ENCODE measurements around the gene AURKAIP1.
A peak's percentile ranks its signal among the peaks of the same experiment; 100 is the strongest.

The AURKAIP1 gene

GRCh38 chr1:1374929-1375662 is at the start of gene AURKAIP1:
Gene AURKAIP1, minus strand, starts transcription at chr1:1375207. Its CDS starts 451 bp downstream, at chr1:1374756.
- Histone ChIP-seq H3K9me3 (ENCODE audit: control insufficient read depth in 2 of 2, low read length in 2 of 2) (no peaks in the 10 kb centered on the region), H3K36me3 (ENCODE audit: control insufficient read depth in 2 of 2, insufficient read depth in 2 of 2, low read length in 2 of 2) (peaks cover 3 to 6% of the 10 kb centered on the region in 2 donors), H3K27ac (ENCODE audit: low read depth in 2 of 2, low read length in 2 of 2) (peak within 1 kb of the TSS; percentile 88 to 90), H3K27me3 (ENCODE audit: control insufficient read depth in 2 of 2, insufficient read depth in 2 of 2, low read length in 2 of 2) (no peaks in the 10 kb centered on the region), H3K9ac (ENCODE audit: low read depth in 1 of 2, low read length in 2 of 2) (peak within 1 kb of the TSS; percentile 89 to 91), H3K4me3 (ENCODE audit: low read length in 2 of 2) (peak within 1 kb of the TSS; percentile 81 to 89), H3K4me1 (ENCODE audit: control insufficient read depth in 2 of 2, insufficient read depth in 2 of 2, low read length in 2 of 2) (peaks cover 8 to 19% of the 10 kb centered on the region in 2 donors)

GRCh38 chr1:1424707-1425106 is 49.7 kb upstream of the AURKAIP1 start:
- no peak overlapping the region for H3K27ac ChIP-seq (ENCODE audit: low read depth in 2 of 2, low read length in 2 of 2)
- H3K9me3 ChIP-seq (ENCODE audit: control insufficient read depth in 2 of 2, low read length in 2 of 2) = no peaks in the 10 kb centered on the region
- H3K9ac ChIP-seq (ENCODE audit: low read depth in 1 of 2, low read length in 2 of 2) = no peak overlapping the region
- H3K4me3 ChIP-seq (ENCODE audit: low read length in 2 of 2) = no peak overlapping the region
- H3K27me3 ChIP-seq (ENCODE audit: control insufficient read depth in 2 of 2, insufficient read depth in 2 of 2, low read length in 2 of 2) = peaks cover 2 to 6% of the 10 kb centered on the region in 2 donors
- no peaks in the 10 kb centered on the region for H3K36me3 ChIP-seq (ENCODE audit: control insufficient read depth in 2 of 2, insufficient read depth in 2 of 2, low read length in 2 of 2)
- H3K4me1 ChIP-seq (ENCODE audit: control insufficient read depth in 2 of 2, insufficient read depth in 2 of 2, low read length in 2 of 2) = peaks cover 0 to 1% of the 10 kb centered on the region in 2 donors

- Histone ChIP-seq H3K4me3 (ENCODE audit: low read length in 2 of 2) (no peak overlapping the region), H3K27me3 (ENCODE audit: control insufficient read depth in 2 of 2, insufficient read depth in 2 of 2, low read length in 2 of 2) (peaks cover 0 to 5% of the 10 kb centered on the region in 2 donors), H3K9ac (ENCODE audit: low read depth in 1 of 2, low read length in 2 of 2) (no peak overlapping the region), H3K4me1 (ENCODE audit: control insufficient read depth in 2 of 2, insufficient read depth in 2 of 2, low read length in 2 of 2) (peaks cover 0 to 3% of the 10 kb centered on the region in 2 donors), H3K27ac (ENCODE audit: low read depth in 2 of 2, low read length in 2 of 2) (no peak overlapping the region), H3K36me3 (ENCODE audit: control insufficient read depth in 2 of 2, insufficient read depth in 2 of 2, low read length in 2 of 2) (no peaks in the 10 kb centered on the region), H3K9me3 (ENCODE audit: control insufficient read depth in 2 of 2, low read length in 2 of 2) (no peaks in the 10 kb centered on the region)
These were observed 48.2 kb upstream of the AURKAIP1 start for GRCh38 chr1:1423245-1423597.

- H3K36me3 ChIP-seq (ENCODE audit: control insufficient read depth in 2 of 2, insufficient read depth in 2 of 2, low read length in 2 of 2) = no peaks in the 10 kb centered on the region
- H3K4me1 ChIP-seq (ENCODE audit: control insufficient read depth in 2 of 2, insufficient read depth in 2 of 2, low read length in 2 of 2) = peaks cover 0 to 3% of the 10 kb centered on the region in 2 donors
- H3K27ac ChIP-seq (ENCODE audit: low read depth in 2 of 2, low read length in 2 of 2) = no peak overlapping the region
- H3K9me3 ChIP-seq (ENCODE audit: control insufficient read depth in 2 of 2, low read length in 2 of 2) = no peaks in the 10 kb centered on the region
- H3K9ac ChIP-seq (ENCODE audit: low read depth in 1 of 2, low read length in 2 of 2) = no peak overlapping the region
- no peak overlapping the region for H3K4me3 ChIP-seq (ENCODE audit: low read length in 2 of 2)
- H3K27me3 ChIP-seq (ENCODE audit: control insufficient read depth in 2 of 2, insufficient read depth in 2 of 2, low read length in 2 of 2) = peaks cover 0 to 3% of the 10 kb centered on the region in 2 donors
These were observed 47.6 kb upstream of the AURKAIP1 start for GRCh38 chr1:1422465-1423244.

DNA sequence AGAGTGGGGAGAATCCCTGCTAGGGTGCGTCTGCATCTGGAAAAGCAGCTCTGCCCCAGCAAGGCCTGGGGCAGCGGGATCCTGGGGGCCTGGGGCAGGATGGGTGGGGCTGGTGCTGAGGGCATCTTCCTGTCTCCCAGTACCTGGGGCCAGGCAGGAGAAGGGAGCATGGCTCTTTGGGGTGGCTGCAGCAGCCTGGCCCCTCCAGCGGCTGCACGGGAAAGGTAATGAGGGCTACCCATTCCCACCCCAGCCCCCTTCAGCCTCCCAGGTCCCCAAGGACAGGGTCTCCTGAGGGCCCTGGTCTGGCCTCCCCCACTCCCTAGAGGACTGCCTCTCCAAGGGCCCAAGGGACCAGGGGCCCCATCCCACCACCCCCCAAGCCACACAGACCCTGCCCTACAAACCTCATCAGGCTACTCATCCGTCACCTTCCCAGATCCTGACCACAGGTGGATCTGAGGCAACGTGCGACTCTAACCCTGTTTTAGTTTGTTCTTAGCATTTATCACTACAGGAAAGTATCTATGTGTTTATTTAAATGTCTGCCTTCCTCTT is 47.0 kb upstream of the AURKAIP1 start:
- Histone ChIP-seq H3K9ac (ENCODE audit: low read depth in 1 of 2, low read length in 2 of 2) (no peak overlapping the region), H3K4me1 (ENCODE audit: control insufficient read depth in 2 of 2, insufficient read depth in 2 of 2, low read length in 2 of 2) (peaks cover 0 to 3% of the 10 kb centered on the region in 2 donors), H3K27me3 (ENCODE audit: control insufficient read depth in 2 of 2, insufficient read depth in 2 of 2, low read length in 2 of 2) (peaks cover 0 to 3% of the 10 kb centered on the region in 2 donors), H3K36me3 (ENCODE audit: control insufficient read depth in 2 of 2, insufficient read depth in 2 of 2, low read length in 2 of 2) (no peaks in the 10 kb centered on the region), H3K27ac (ENCODE audit: low read depth in 2 of 2, low read length in 2 of 2) (no peak overlapping the region), H3K4me3 (ENCODE audit: low read length in 2 of 2) (no peak overlapping the region), H3K9me3 (ENCODE audit: control insufficient read depth in 2 of 2, low read length in 2 of 2) (no peaks in the 10 kb centered on the region)

- H3K4me3 ChIP-seq (ENCODE audit: low read length in 2 of 2) = no peak within 1 kb of the TSS
- no peaks in the 10 kb centered on the region for H3K9me3 ChIP-seq (ENCODE audit: control insufficient read depth in 2 of 2, low read length in 2 of 2)
- peaks cover 0 to 3% of the 10 kb centered on the region in 2 donors for H3K4me1 ChIP-seq (ENCODE audit: control insufficient read depth in 2 of 2, insufficient read depth in 2 of 2, low read length in 2 of 2)
- H3K27ac ChIP-seq (ENCODE audit: low read depth in 2 of 2, low read length in 2 of 2) = no peak within 1 kb of the TSS
- no peaks in the 10 kb centered on the region for H3K36me3 ChIP-seq (ENCODE audit: control insufficient read depth in 2 of 2, insufficient read depth in 2 of 2, low read length in 2 of 2)
- H3K9ac ChIP-seq (ENCODE audit: low read depth in 1 of 2, low read length in 2 of 2) = no peak within 1 kb of the TSS
- peaks cover 0 to 3% of the 10 kb centered on the region in 2 donors for H3K27me3 ChIP-seq (ENCODE audit: control insufficient read depth in 2 of 2, insufficient read depth in 2 of 2, low read length in 2 of 2)
These were observed 46.3 kb upstream of the AURKAIP1 start, which contains the start of gene ANKRD65 for GRCh38 chr1:1421147-1421906. Gene ANKRD65, minus strand, starts transcription at chr1:1421276. Its CDS starts 271 bp downstream, at chr1:1421005.

GRCh38 chr1:1420654-1421141 is 45.7 kb upstream of the AURKAIP1 start:
- Histone ChIP-seq H3K9ac (ENCODE audit: low read depth in 1 of 2, low read length in 2 of 2) (no peak overlapping the region), H3K4me1 (ENCODE audit: control insufficient read depth in 2 of 2, insufficient read depth in 2 of 2, low read length in 2 of 2) (peaks cover 0 to 3% of the 10 kb centered on the region in 2 donors), H3K27ac (ENCODE audit: low read depth in 2 of 2, low read length in 2 of 2) (no peak overlapping the region), H3K9me3 (ENCODE audit: control insufficient read depth in 2 of 2, low read length in 2 of 2) (no peaks in the 10 kb centered on the region), H3K27me3 (ENCODE audit: control insufficient read depth in 2 of 2, insufficient read depth in 2 of 2, low read length in 2 of 2) (peaks cover 0 to 3% of the 10 kb centered on the region in 2 donors), H3K36me3 (ENCODE audit: control insufficient read depth in 2 of 2, insufficient read depth in 2 of 2, low read length in 2 of 2) (no peaks in the 10 kb centered on the region), H3K4me3 (ENCODE audit: low read length in 2 of 2) (no peak overlapping the region)

- Histone ChIP-seq H3K36me3 (ENCODE audit: control insufficient read depth in 2 of 2, insufficient read depth in 2 of 2, low read length in 2 of 2) (no peaks in the 10 kb centered on the region), H3K27ac (ENCODE audit: low read depth in 2 of 2, low read length in 2 of 2) (no peak overlapping the region), H3K9ac (ENCODE audit: low read depth in 1 of 2, low read length in 2 of 2) (peak overlapping the region in 1 of 2 donors; percentile 24), H3K9me3 (ENCODE audit: control insufficient read depth in 2 of 2, low read length in 2 of 2) (no peaks in the 10 kb centered on the region), H3K4me3 (ENCODE audit: low read length in 2 of 2) (no peak overlapping the region), H3K4me1 (ENCODE audit: control insufficient read depth in 2 of 2, insufficient read depth in 2 of 2, low read length in 2 of 2) (peaks cover 0 to 3% of the 10 kb centered on the region in 2 donors), H3K27me3 (ENCODE audit: control insufficient read depth in 2 of 2, insufficient read depth in 2 of 2, low read length in 2 of 2) (peaks cover 0 to 3% of the 10 kb centered on the region in 2 donors)
These were observed 45.0 kb upstream of the AURKAIP1 start for GRCh38 chr1:1419813-1420653.

GRCh38 chr1:1419363-1419812 is 44.4 kb upstream of the AURKAIP1 start:
- H3K27me3 ChIP-seq (ENCODE audit: control insufficient read depth in 2 of 2, insufficient read depth in 2 of 2, low read length in 2 of 2) = peaks cover 0 to 3% of the 10 kb centered on the region in 2 donors
- no peak overlapping the region for H3K4me3 ChIP-seq (ENCODE audit: low read length in 2 of 2)
- H3K36me3 ChIP-seq (ENCODE audit: control insufficient read depth in 2 of 2, insufficient read depth in 2 of 2, low read length in 2 of 2) = no peaks in the 10 kb centered on the region
- no peak overlapping the region for H3K27ac ChIP-seq (ENCODE audit: low read depth in 2 of 2, low read length in 2 of 2)
- H3K4me1 ChIP-seq (ENCODE audit: control insufficient read depth in 2 of 2, insufficient read depth in 2 of 2, low read length in 2 of 2) = peaks cover 0 to 3% of the 10 kb centered on the region in 2 donors
- no peaks in the 10 kb centered on the region for H3K9me3 ChIP-seq (ENCODE audit: control insufficient read depth in 2 of 2, low read length in 2 of 2)
- H3K9ac ChIP-seq (ENCODE audit: low read depth in 1 of 2, low read length in 2 of 2) = peak overlapping the region in 1 of 2 donors; percentile 24
